CD4-positive, alpha-beta T cell treated with Interleukin-4 for 1 hour (primary cell): ENCODE data around the gene CD244.
"Not testable (repeated sequence)": the region's sequence is repeated elsewhere in the genome, so short reads cannot be mapped to it uniquely, and the experiment has no call there.

ENCODE experiments used
- DNase-seq, 2 donors: peaks; one replicate each; pipeline ENCODE4 v3.0.0-alpha.2; 2020 to 2022

CD244 gene

GRCh38 chr1:160862203-160863060, at the start of gene CD244:
Gene CD244, minus strand, starts transcription at chr1:160862887. Its CDS starts 210 bp downstream, at chr1:160862677.
- peak; percentile 58 to 73 for DNase-seq

GRCh38 chr1:160911925-160912324, 49.2 kb upstream of the CD244 start:
- no peak for DNase-seq

- no peak for DNase-seq
Measured at GRCh38 chr1:160911441-160911840, 48.8 kb upstream of the CD244 start.

- DNase-seq, result no peak
Measured at GRCh38 chr1:160910170-160910750, 47.6 kb upstream of the CD244 start.

- no peak for DNase-seq
Measured at GRCh38 chr1:160907976-160908375, 45.3 kb upstream of the CD244 start.

- DNase-seq, result no peak
Measured at GRCh38 chr1:160905617-160905989, 42.9 kb upstream of the CD244 start.

- no peak for DNase-seq
Measured at GRCh38 chr1:160904783-160905616, 42.3 kb upstream of the CD244 start.

GRCh38 chr1:160902251-160902650, 39.6 kb upstream of the CD244 start:
- DNase-seq, result not testable (repeated sequence)

GRCh38 chr1:160901768-160902167, 39.1 kb upstream of the CD244 start:
- DNase-seq, result no peak

- DNase-seq, result not testable (repeated sequence)
Measured at GRCh38 chr1:160900683-160901082, 38.0 kb upstream of the CD244 start.

GRCh38 chr1:160894368-160895135, 31.9 kb upstream of the CD244 start:
- not testable (repeated sequence) for DNase-seq

GRCh38 chr1:160891474-160891873, 28.8 kb upstream of the CD244 start:
- DNase-seq, result no peak

- no peak for DNase-seq
Measured at GRCh38 chr1:160888926-160889325, 26.2 kb upstream of the CD244 start.

GRCh38 chr1:160887071-160887470, 24.4 kb upstream of the CD244 start:
- DNase-seq, result no peak

- no peak for DNase-seq
Measured at GRCh38 chr1:160885042-160885441, 22.4 kb upstream of the CD244 start, which contains the start of gene ITLN1. Gene ITLN1, minus strand, starts transcription at chr1:160885180. Its CDS starts 303 bp downstream, at chr1:160884877.

- DNase-seq, result no peak
Measured at GRCh38 chr1:160884579-160884978, 21.9 kb upstream of the CD244 start.

- no peak for DNase-seq
Measured at GRCh38 chr1:160883581-160884513, 21.2 kb upstream of the CD244 start.

GRCh38 chr1:160882582-160882981, 19.9 kb upstream of the CD244 start:
- no peak for DNase-seq

GRCh38 chr1:160881264-160881663, 18.6 kb upstream of the CD244 start:
- not testable (repeated sequence) for DNase-seq

GRCh38 chr1:160880216-160880615, 17.5 kb upstream of the CD244 start:
- DNase-seq, result no peak

GRCh38 chr1:160879056-160879455, 16.4 kb upstream of the CD244 start:
- peak; percentile 30 to 36 for DNase-seq
